ENCODE data around the gene KCNJ16.

GRCh38 chr17:70093163-70093562 lies 18.1 kb downstream of the KCNJ16 start:
- TF ChIP-seq ZEB2 (IDR thresholded peaks at IDR 0.05): no peak
- TF ChIP-seq ZFP36 (IDR thresholded peaks at IDR 0.05; ENCODE audit: low read depth, low read length, partially characterized antibody): no peak
- TF ChIP-seq ZBTB33 (CRISPR knock-in tag; IDR thresholded peaks at IDR 0.05): no peak
- no peak for TF ChIP-seq USF1 (CRISPR knock-in tag; IDR thresholded peaks at IDR 0.05)
- no peak for TF ChIP-seq MAZ (CRISPR knock-in tag; conservative IDR thresholded peaks at IDR 0.05 in 1 of 2, IDR thresholded peaks at IDR 0.05 in 1 of 2)
- no peak for TF ChIP-seq CTCF (IDR thresholded peaks at IDR 0.05 in 2 of 3, conservative IDR thresholded peaks at IDR 0.05 in 1 of 3; ENCODE audit: insufficient read depth in 2 of 3, low read depth in 1 of 3, low read length in 3 of 3)
- no peak for TF ChIP-seq MAX (CRISPR knock-in tag; IDR thresholded peaks at IDR 0.05)
- no peak for TF ChIP-seq ZNF217 (CRISPR knock-in tag; IDR thresholded peaks at IDR 0.05)
- TF ChIP-seq ZNF274 (IDR thresholded peaks at IDR 0.05; ENCODE audit: borderline replicate concordance, low read depth, low read length): no peak
- no peak for TF ChIP-seq NFYB (IDR thresholded peaks at IDR 0.05; ENCODE audit: extremely low read depth, insufficient read length)
